K562 (cell line): Measurements from ENCODE around the gene PPARD. TPM values are rescaled to one million over a fixed set of nuclear protein-coding genes. Genes with fewer than 3 reads are reported as not detected.

ENCODE experiments used
- CBX5 ChIP-seq: IDR thresholded peaks from 2 replicates; pipeline ENCODE4 v1.6.1; 2014; ENCODE audit warnings: low read depth, borderline replicate concordance
- FIP1L1 ChIP-seq: fragments of 200-400 bp; formaldehyde crosslinking; IDR thresholded peaks from 2 replicates; pipeline ENCODE4 v1.6.1; 2018; ENCODE audit warnings: mild to moderate bottlenecking, low read depth, low read length; ENCODE audit not compliant: poor library complexity, severe bottlenecking
- FOS ChIP-seq: IDR thresholded peaks from 3 replicates; pipeline ENCODE4 v1.6.1; 2011; ENCODE audit not compliant: insufficient read length; ENCODE audit errors: extremely low read depth
- FOXA1 ChIP-seq: fragments of 450-650 bp; IDR thresholded peaks from 2 replicates; pipeline ENCODE4 v1.6.1; 2016; ENCODE audit warnings: mild to moderate bottlenecking, borderline replicate concordance
- HMG20B ChIP-seq: fragments of 250-450 bp; sonication (Bioruptor Pico); IDR thresholded peaks from 2 replicates; pipeline ENCODE4 v1.5.0; 2021; ENCODE audit warnings: mild to moderate bottlenecking
- ILF3 ChIP-seq: fragments of 450-650 bp; IDR thresholded peaks from 2 replicates; pipeline ENCODE4 v1.6.1; 2018; ENCODE audit warnings: antibody characterized with exemption, mild to moderate bottlenecking, moderate library complexity, borderline replicate concordance
- MYC ChIP-seq, 2 experiments: fragments of 250-450 bp in 1 of 2; sonication (Bioruptor Pico) in 1 of 2; IDR thresholded peaks; 2 replicates each; pipeline versions ENCODE4 v1.5.1 to v1.6.1; 2012 to 2021; ENCODE audit warnings: low read depth in 2 of 2, borderline replicate concordance in 1 of 2, improper control_type of control experiment in 1 of 2, low read length in 1 of 2, mild to moderate bottlenecking in 1 of 2, moderate library complexity in 1 of 2
- NR2C1 ChIP-seq, 2 experiments: fragments of 450-650 bp; IDR thresholded peaks; 2 replicates each; pipeline ENCODE4 v1.6.1; 2017; ENCODE audit warnings: mild to moderate bottlenecking in 2 of 2, antibody characterized with exemption in 1 of 2, inconsistent platforms in 1 of 2, missing compliant biosample characterization in 1 of 2, missing genetic modification characterization in 1 of 2
- TAF15 ChIP-seq: fragments of 200-400 bp; formaldehyde crosslinking; IDR thresholded peaks from 2 replicates; pipeline ENCODE4 v1.6.1; 2017; ENCODE audit warnings: mild to moderate bottlenecking, low read depth, low read length, moderate library complexity
- TAF7 ChIP-seq: fragments of 450-650 bp; IDR thresholded peaks from 2 replicates; pipeline ENCODE4 v1.6.1; 2016; ENCODE audit warnings: missing genetic modification characterization, missing compliant biosample characterization
- TRIM28 ChIP-seq: fragments of 450-650 bp; IDR thresholded peaks from 2 replicates; pipeline ENCODE4 v1.6.1; 2017
- ZBTB1 ChIP-seq: sonication (generic); formaldehyde crosslinking; IDR thresholded peaks from 2 replicates; pipeline ENCODE4 v1.8.1; 2023; ENCODE audit warnings: missing genetic modification reagents, low read depth, mild to moderate bottlenecking, borderline replicate concordance
- ZNF175 ChIP-seq: fragments of 200-800 bp; sonication (Bioruptor generic); IDR thresholded peaks from 2 replicates; pipeline ENCODE4 v1.6.1; 2016; ENCODE audit warnings: low read depth, mild to moderate bottlenecking, missing genetic modification characterization, missing compliant biosample characterization
- ZNF197 ChIP-seq: fragments of 200-800 bp; sonication (Bioruptor generic); IDR thresholded peaks from 2 replicates; pipeline ENCODE4 v1.6.1; 2016; ENCODE audit warnings: low read depth, missing genetic modification characterization, missing compliant biosample characterization
- ZNF212 ChIP-seq: fragments of 450-650 bp; formaldehyde crosslinking; IDR thresholded peaks from 2 replicates; pipeline ENCODE4 v1.4.0; 2020; ENCODE audit warnings: mild to moderate bottlenecking
- ZNF444 ChIP-seq: fragments of 250-450 bp; sonication (Bioruptor Pico); IDR thresholded peaks from 2 replicates; pipeline ENCODE4 v1.4.0; 2020; ENCODE audit warnings: mild to moderate bottlenecking, moderate library complexity
- ZZZ3 ChIP-seq: fragments of 450-650 bp; IDR thresholded peaks from 2 replicates; pipeline ENCODE4 v1.6.1; 2016; ENCODE audit warnings: antibody characterized with exemption, mild to moderate bottlenecking, moderate library complexity
- polyA plus RNA-seq, 8 experiments: library from polyadenylated mRNA; depleted of rRNA in 4 of 8; stranded (reverse) in 5 of 8; unstranded in 3 of 8; fragments of >200 nt; fragmentation: Nextera tagmentation in 2 of 8; fragmentation: Illumina TruSeq in 1 of 8; extraction: Ambion mirVana in 2 of 8; extraction: Trizol in 1 of 8; gene quantifications; 2 replicates each; pipeline versions ENCODE4 v1.2.1 to v1.2.3, GENCODE V29; 2011 to 2014; ENCODE audit warnings: inconsistent platforms in 1 of 8, missing spikeins in 1 of 8
- total RNA-seq, 7 experiments: library from RNA; depleted of rRNA in 6 of 7; stranded (reverse); fragments of >200 nt in 6 of 7; fragmentation: Illumina TruSeq in 2 of 7; extraction: Trizol in 2 of 7; gene quantifications; 2 replicates each; pipeline versions ENCODE4 v1.2.1 to v1.2.3, GENCODE V29; 2011 to 2021; ENCODE audit warnings: low replicate concordance in 1 of 7
- TF ChIP-seq, protein P1 (sequence below): fragments of 250-450 bp; sonication (Bioruptor Pico); IDR thresholded peaks from 2 replicates; pipeline ENCODE4 v1.4.0; 2020; ENCODE audit warnings: mild to moderate bottlenecking
- TF ChIP-seq, protein P2 (sequence below): fragments of 200-800 bp; sonication (Bioruptor generic); IDR thresholded peaks from 2 replicates; pipeline ENCODE4 v1.6.1; 2017; ENCODE audit warnings: missing genetic modification characterization, missing compliant biosample characterization

Gene PPARD
- total and polyA plus RNA-seq, 9 of the 15 experiments (the other 6 are each of a cell fraction or from before 2014, with no cell fraction given), result 0.14 to 13.2 (median 3.8) TPM

DNA sequence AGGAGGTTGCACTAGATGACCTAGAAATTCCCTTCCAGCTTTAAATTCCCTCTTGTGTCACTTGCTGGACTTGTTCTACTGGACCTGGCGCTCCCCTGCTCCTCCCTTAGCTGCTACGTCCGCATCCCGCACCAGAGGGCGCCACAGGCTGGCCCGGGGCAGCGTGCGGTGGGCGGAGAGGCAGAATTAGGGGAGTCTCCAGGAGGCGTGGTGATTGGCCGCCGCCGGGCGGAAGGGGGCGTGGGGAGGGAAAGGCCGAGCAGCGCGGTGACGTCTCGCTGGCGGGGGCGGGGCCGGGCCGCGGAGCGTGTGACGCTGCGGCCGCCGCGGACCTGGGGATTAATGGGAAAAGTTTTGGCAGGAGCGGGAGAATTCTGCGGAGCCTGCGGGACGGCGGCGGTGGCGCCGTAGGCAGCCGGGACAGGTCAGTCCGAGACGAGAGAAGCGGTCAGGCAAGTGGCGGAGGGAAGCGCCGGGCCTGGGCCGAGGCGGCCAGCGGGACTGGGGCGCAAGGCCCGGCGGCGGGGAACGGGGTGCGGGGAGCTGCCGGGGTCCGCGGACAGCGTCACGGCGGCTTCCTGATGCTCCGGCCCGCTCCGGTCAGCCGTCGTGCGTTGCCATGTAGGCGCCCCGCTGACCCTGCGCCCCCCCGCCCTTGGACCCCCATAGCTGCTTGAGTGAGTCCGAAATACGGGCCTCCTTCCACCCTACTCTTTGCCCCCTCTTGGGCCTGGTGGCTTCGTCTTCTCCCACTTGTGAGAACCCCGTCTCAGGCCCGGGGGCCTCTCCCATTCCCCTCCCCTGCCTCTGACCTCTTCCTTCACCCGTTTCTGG is at the start of gene PPARD (continued):
- TF ChIP-seq CBX5 (0 out of 2 replicates have a peak, but pooled peaks have one; percentile 19), ZZZ3 (no peak), FOXA1 (no peak), ZNF197 (CRISPR knock-in tag) (no peak), FIP1L1 (no peak), ZBTB1 (0 out of 2 replicates have a peak, but pooled peaks have one; percentile 22), MYC (IDR thresholded peaks at IDR 0.05; ENCODE audit: low read depth, low read length) (peak; percentile 82), MYC (CRISPR knock-in tag; IDR thresholded peaks at IDR 0.05; ENCODE audit: borderline replicate concordance, low read depth) (no peak), HMG20B (CRISPR knock-in tag) (no peak), ZNF175 (CRISPR knock-in tag) (no peak), ZNF444 (CRISPR knock-in tag) (no peak), ZNF212 (no peak), TRIM28 (no peak), ILF3 (no peak), TAF15 (no peak), TAF7 (tag) (no peak), FOS (peak; percentile 3), NR2C1 (IDR thresholded peaks at IDR 0.05) (no peak), NR2C1 (tag; IDR thresholded peaks at IDR 0.05) (no peak)
- TF ChIP-seq, protein P1, sequence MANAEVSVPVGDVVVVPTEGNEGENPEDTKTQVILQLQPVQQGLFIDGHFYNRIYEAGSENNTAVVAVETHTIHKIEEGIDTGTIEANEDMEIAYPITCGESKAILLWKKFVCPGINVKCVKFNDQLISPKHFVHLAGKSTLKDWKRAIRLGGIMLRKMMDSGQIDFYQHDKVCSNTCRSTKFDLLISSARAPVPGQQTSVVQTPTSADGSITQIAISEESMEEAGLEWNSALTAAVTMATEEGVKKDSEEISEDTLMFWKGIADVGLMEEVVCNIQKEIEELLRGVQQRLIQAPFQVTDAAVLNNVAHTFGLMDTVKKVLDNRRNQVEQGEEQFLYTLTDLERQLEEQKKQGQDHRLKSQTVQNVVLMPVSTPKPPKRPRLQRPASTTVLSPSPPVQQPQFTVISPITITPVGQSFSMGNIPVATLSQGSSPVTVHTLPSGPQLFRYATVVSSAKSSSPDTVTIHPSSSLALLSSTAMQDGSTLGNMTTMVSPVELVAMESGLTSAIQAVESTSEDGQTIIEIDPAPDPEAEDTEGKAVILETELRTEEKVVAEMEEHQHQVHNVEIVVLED (CRISPR knock-in tag), result peak; percentile 86
- TF ChIP-seq, protein P2, sequence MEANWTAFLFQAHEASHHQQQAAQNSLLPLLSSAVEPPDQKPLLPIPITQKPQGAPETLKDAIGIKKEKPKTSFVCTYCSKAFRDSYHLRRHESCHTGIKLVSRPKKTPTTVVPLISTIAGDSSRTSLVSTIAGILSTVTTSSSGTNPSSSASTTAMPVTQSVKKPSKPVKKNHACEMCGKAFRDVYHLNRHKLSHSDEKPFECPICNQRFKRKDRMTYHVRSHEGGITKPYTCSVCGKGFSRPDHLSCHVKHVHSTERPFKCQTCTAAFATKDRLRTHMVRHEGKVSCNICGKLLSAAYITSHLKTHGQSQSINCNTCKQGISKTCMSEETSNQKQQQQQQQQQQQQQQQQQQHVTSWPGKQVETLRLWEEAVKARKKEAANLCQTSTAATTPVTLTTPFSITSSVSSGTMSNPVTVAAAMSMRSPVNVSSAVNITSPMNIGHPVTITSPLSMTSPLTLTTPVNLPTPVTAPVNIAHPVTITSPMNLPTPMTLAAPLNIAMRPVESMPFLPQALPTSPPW, result peak; percentile 84
